ENCODE measurements around the gene FUT7. TPM values are rescaled to one million over a fixed set of nuclear protein-coding genes. Genes with fewer than 3 reads are reported as not detected.

FUT7 gene
- polyA plus RNA-seq, 3 donors: 6.1 to 13.4 (median 10.5) TPM

GRCh38 chr9:137021568-137021978, 10.3 kb downstream of the FUT7 start:
- Histone ChIP-seq H3K27me3 (ENCODE audit: control insufficient read depth in 2 of 2, insufficient read depth in 2 of 2, low read length in 2 of 2) (no peaks in the 10 kb centered on the region), H3K9ac (ENCODE audit: insufficient read depth, low read length, poor library complexity, severe bottlenecking) (no peak overlapping the region), H3K4me3 (replicated peaks in 1 of 3; ENCODE audit: low read depth in 2 of 3, low read length in 3 of 3) (no peak overlapping the region), H3K9me3 (replicated peaks in 1 of 2; ENCODE audit: control insufficient read depth in 1 of 2, insufficient read depth in 1 of 2, low read length in 2 of 2) (no peaks in the 10 kb centered on the region), H3K36me3 (replicated peaks in 1 of 2; ENCODE audit: control insufficient read depth in 1 of 2, insufficient read depth in 2 of 2, low read length in 2 of 2) (no peaks in the 10 kb centered on the region), H4K20me1 (ENCODE audit: insufficient read depth, low read length) (no peaks in the 10 kb centered on the region), H3K4me1 (ENCODE audit: control insufficient read depth in 1 of 2, insufficient read depth in 2 of 2, low read length in 2 of 2) (peaks cover 4 to 9% of the 10 kb centered on the region in 2 donors), H3K4me2 (replicated peaks; ENCODE audit: extremely low read depth, low read length, poor library complexity, severe bottlenecking) (no peak overlapping the region), H3K27ac (ENCODE audit: low read depth in 1 of 2, low read length in 2 of 2) (no peak overlapping the region), H2AFZ (ENCODE audit: insufficient read depth, low read depth, low read length, poor library complexity, severe bottlenecking) (no peak overlapping the region), H3K79me2 (ENCODE audit: insufficient read depth, low read length) (no peaks in the 10 kb centered on the region)
- no peak for TF ChIP-seq CTCF (IDR thresholded peaks at IDR 0.05)
- Mint-ChIP-seq H3K9me3 (peaks cover 0 to 5% (median 3%) of the 10 kb centered on the region in 7 donors), H3K36me3 (peaks cover 3 to 11% of the 10 kb centered on the region in 2 donors), H3K27me3 (ENCODE audit: low read depth in 3 of 3) (peaks cover 0 to 4% (median 2%) of the 10 kb centered on the region in 3 donors), H3K4me3 (no peak overlapping the region), H3K4me1 (peaks cover 3% of the 10 kb centered on the region), H3K27ac (no peak overlapping the region)
- DNase-seq: no peak
- intact Hi-C loops (cut with micrococcal nuclease): no loop called here
- WGBS (ENCODE audit: insufficient coverage): 91% methylated on average over 5 of the region's 6 CpGs

- DNase-seq: no peak
- no peak overlapping the region for H3K27ac Mint-ChIP-seq
- no peak overlapping the region for H3K4me3 Mint-ChIP-seq
- H3K36me3 Mint-ChIP-seq: peaks cover 3 to 14% of the 10 kb centered on the region in 2 donors
- Histone ChIP-seq H3K36me3 (replicated peaks in 1 of 2; ENCODE audit: control insufficient read depth in 1 of 2, insufficient read depth in 2 of 2, low read length in 2 of 2) (no peaks in the 10 kb centered on the region), H4K20me1 (ENCODE audit: insufficient read depth, low read length) (no peaks in the 10 kb centered on the region), H2AFZ (ENCODE audit: insufficient read depth, low read depth, low read length, poor library complexity, severe bottlenecking) (no peak overlapping the region), H3K27ac (ENCODE audit: low read depth in 1 of 2, low read length in 2 of 2) (no peak overlapping the region), H3K9me3 (replicated peaks in 1 of 2; ENCODE audit: control insufficient read depth in 1 of 2, insufficient read depth in 1 of 2, low read length in 2 of 2) (no peaks in the 10 kb centered on the region), H3K4me3 (replicated peaks in 1 of 3; ENCODE audit: low read depth in 2 of 3, low read length in 3 of 3) (no peak overlapping the region), H3K79me2 (ENCODE audit: insufficient read depth, low read length) (no peaks in the 10 kb centered on the region), H3K27me3 (ENCODE audit: control insufficient read depth in 2 of 2, insufficient read depth in 2 of 2, low read length in 2 of 2) (no peaks in the 10 kb centered on the region), H3K4me1 (ENCODE audit: control insufficient read depth in 1 of 2, insufficient read depth in 2 of 2, low read length in 2 of 2) (peaks cover 4 to 6% of the 10 kb centered on the region in 2 donors), H3K4me2 (replicated peaks; ENCODE audit: extremely low read depth, low read length, poor library complexity, severe bottlenecking) (no peak overlapping the region), H3K9ac (ENCODE audit: insufficient read depth, low read length, poor library complexity, severe bottlenecking) (no peak overlapping the region)
- peaks cover 2% of the 10 kb centered on the region for H3K4me1 Mint-ChIP-seq
- intact Hi-C loops (cut with micrococcal nuclease): no loop called here
- H3K9me3 Mint-ChIP-seq: peaks cover 0 to 5% (median 3%) of the 10 kb centered on the region in 7 donors
- peaks cover 0 to 4% (median 0%) of the 10 kb centered on the region in 3 donors for H3K27me3 Mint-ChIP-seq (ENCODE audit: low read depth in 3 of 3)
- WGBS (ENCODE audit: insufficient coverage): 97% methylated on average over 32 of the region's 32 CpGs
- no peak for TF ChIP-seq CTCF (IDR thresholded peaks at IDR 0.05)
Observed at GRCh38 chr9:137020771-137021567, 10.9 kb downstream of the FUT7 start.

Measured in CD14-positive monocyte (primary cell).